Thyroid gland (tissue), 4 donors: Measurements from ENCODE around the gene FAM117B. TPM values are rescaled to one million over a fixed set of nuclear protein-coding genes. Genes with fewer than 3 reads are reported as not detected.

ENCODE experiments used
- DNase-seq, 2 donors: peaks; one replicate each; pipeline ENCODE4 v3.0.0-alpha.2; 2019
- H3K27ac ChIP-seq, 3 donors: fragments of 200-600 bp; sonication (generic); 1 replicate in 2 of 3; 2 replicates in 1 of 3; pipeline ENCODE4 v1.5.1; 2016 to 2019; ENCODE audit warnings: mild to moderate bottlenecking in 1 of 3, moderate library complexity in 1 of 3
- H3K27me3 ChIP-seq: fragments of 200-600 bp; sonication (generic); one replicate; pipeline ENCODE4 v1.5.1; 2019
- H3K36me3 ChIP-seq, 2 donors: fragments of 200-600 bp; sonication (generic); one replicate each; pipeline ENCODE4 v1.5.1; 2016 to 2019
- H3K4me1 ChIP-seq, 2 donors: fragments of 200-600 bp; sonication (generic); one replicate each; pipeline ENCODE4 v1.5.1; 2017 to 2019
- H3K4me3 ChIP-seq, 3 donors: fragments of 200-600 bp; sonication (generic); replicated peaks in 1 of 3; 1 replicate in 2 of 3; 2 replicates in 1 of 3; pipeline ENCODE4 v1.5.1; 2016; ENCODE audit warnings: mild to moderate bottlenecking in 1 of 3
- H3K9me3 ChIP-seq: fragments of 200-600 bp; sonication (generic); one replicate; pipeline ENCODE4 v1.5.1; 2017
- POLR2A ChIP-seq, 2 donors: fragments of 450-650 bp; IDR thresholded peaks; one replicate each; pipeline ENCODE4 v1.6.1; 2017; ENCODE audit warnings: antibody characterized with exemption in 2 of 2, mild to moderate bottlenecking in 2 of 2, moderate library complexity in 1 of 2
- WGBS, 2 donors: methylation state at CpG; one replicate each; pipeline ENCODE4 v1.1.5; 2017; 5-methylcytosine and 5-hydroxymethylcytosine counted together
- intact Hi-C: fragments of 100-400 bp; cut with DNase I; formaldehyde crosslinking; loops from one replicate; pipeline ENCODE4 v1.15.1; 2023
- total RNA-seq, 4 donors: library from RNA; depleted of rRNA; stranded (reverse); fragments of >200 nt; gene quantifications; one replicate each; pipeline ENCODE4 v1.2.3, GENCODE V29; 2016
- TF ChIP-seq, protein P1 (sequence below), 6 experiments: fragments of 200-600 bp in 3 of 6; fragments of 450-650 bp in 3 of 6; sonication (generic) in 3 of 6; IDR thresholded peaks; one replicate each; pipeline ENCODE4 v1.5.1; 2016 to 2019; ENCODE audit warnings: antibody characterized with exemption in 6 of 6, mild to moderate bottlenecking in 2 of 6, inconsistent platforms in 1 of 6, moderate library complexity in 1 of 6

The FAM117B gene
- total RNA-seq, 4 donors from 2014 or later: 6.7 to 12.4 (median 7.7) TPM

DNA sequence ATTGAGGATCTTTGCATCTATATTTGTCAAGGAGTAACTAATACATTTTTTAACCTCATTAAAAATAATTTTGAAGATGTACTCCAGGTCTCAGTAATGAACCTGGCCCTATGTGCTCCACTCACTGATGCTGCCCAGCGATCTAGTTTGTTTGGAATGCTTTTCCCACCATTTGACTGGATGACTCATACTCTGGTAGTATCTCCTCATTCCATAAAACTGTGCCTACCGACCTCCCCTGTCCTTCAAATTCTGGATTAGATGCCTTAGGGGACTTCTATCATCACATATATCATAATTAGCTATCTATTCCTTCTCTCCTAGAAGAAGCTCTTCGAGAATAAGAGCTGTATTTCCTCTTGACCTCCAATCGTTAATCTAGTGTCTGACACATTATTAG is 83.8 kb downstream of the FAM117B start:
- no peak for TF ChIP-seq POLR2A (IDR thresholded peaks at IDR 0.05)
- TF ChIP-seq, protein P1, sequence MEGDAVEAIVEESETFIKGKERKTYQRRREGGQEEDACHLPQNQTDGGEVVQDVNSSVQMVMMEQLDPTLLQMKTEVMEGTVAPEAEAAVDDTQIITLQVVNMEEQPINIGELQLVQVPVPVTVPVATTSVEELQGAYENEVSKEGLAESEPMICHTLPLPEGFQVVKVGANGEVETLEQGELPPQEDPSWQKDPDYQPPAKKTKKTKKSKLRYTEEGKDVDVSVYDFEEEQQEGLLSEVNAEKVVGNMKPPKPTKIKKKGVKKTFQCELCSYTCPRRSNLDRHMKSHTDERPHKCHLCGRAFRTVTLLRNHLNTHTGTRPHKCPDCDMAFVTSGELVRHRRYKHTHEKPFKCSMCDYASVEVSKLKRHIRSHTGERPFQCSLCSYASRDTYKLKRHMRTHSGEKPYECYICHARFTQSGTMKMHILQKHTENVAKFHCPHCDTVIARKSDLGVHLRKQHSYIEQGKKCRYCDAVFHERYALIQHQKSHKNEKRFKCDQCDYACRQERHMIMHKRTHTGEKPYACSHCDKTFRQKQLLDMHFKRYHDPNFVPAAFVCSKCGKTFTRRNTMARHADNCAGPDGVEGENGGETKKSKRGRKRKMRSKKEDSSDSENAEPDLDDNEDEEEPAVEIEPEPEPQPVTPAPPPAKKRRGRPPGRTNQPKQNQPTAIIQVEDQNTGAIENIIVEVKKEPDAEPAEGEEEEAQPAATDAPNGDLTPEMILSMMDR (IDR thresholded peaks at IDR 0.05): no peak
- H3K4me3 ChIP-seq: no peak overlapping the region
- intact Hi-C loops: no loop called here
- DNase-seq: no peak
- no peaks in the 10 kb centered on the region for H3K4me1 ChIP-seq
- 83 to 85% methylated on average over 4 of the region's 4 CpGs for WGBS, 2 donors
- H3K9me3 ChIP-seq: no peaks in the 10 kb centered on the region
- H3K27me3 ChIP-seq: no peaks in the 10 kb centered on the region
- H3K27ac ChIP-seq: no peak overlapping the region
- no peaks in the 10 kb centered on the region for H3K36me3 ChIP-seq

DNA sequence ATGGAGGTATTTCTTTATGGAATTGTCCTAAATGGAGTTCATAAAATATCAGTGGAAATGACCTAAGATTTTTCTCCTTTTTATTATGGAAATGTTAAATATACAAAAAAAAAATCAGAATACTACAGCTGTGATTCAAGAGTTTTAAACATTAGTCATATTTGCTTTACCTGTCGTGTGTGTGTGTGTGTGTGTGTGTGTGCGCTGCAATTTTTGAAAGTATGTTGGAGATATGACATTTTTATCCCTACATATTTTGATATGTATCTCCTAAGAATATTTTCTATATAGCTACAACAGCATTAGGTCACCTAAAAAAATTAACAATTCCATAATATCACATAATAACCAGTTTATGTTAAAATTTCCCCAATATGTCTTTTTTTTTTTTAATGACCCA is 85.5 kb downstream of the FAM117B start:
- WGBS, 2 donors: 49 to 75% methylated on average over 2 of the region's 2 CpGs

DNA sequence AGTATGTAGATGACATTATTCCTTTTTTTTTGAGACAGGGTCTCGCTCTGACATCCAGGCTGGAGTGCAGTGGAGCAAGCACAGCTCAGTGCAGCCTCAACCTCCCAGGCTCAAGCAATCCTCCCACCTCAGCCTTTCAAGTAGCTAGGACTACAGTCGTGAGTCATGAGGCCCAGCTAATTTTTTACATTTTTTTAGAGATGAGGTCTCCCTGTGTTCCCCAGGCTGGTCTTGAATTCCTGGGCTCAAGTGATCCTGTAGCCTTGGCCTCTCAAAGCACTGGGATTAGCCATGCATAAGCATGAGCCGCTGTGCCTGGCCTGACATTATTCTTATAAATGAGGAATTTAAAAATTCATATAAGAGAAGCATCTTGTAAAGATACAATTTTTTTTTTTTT is 86.9 kb downstream of the FAM117B start:
- Histone ChIP-seq H3K9me3 (no peaks in the 10 kb centered on the region), H3K4me3 (no peak overlapping the region), H3K36me3 (no peaks in the 10 kb centered on the region), H3K27ac (no peak overlapping the region), H3K4me1 (peaks cover 0 to under 1% of the 10 kb centered on the region in 2 donors), H3K27me3 (no peaks in the 10 kb centered on the region)
- peak; percentile 35 to 54 for DNase-seq
- TF ChIP-seq, protein P1 (IDR thresholded peaks at IDR 0.05): no peak
- TF ChIP-seq POLR2A (IDR thresholded peaks at IDR 0.05): no peak
- intact Hi-C loops: no loop called here
- 70% methylated on average over 3 of the region's 3 CpGs for WGBS, 2 donors

More for the DNA sequence above, 85.5 kb downstream of the FAM117B start:
- Histone ChIP-seq H3K9me3 (no peaks in the 10 kb centered on the region), H3K27ac (no peak overlapping the region), H3K27me3 (no peaks in the 10 kb centered on the region), H3K4me1 (no peaks in the 10 kb centered on the region), H3K4me3 (no peak overlapping the region), H3K36me3 (no peaks in the 10 kb centered on the region)
- no peak for DNase-seq
- intact Hi-C loops: no loop called here
- TF ChIP-seq POLR2A (IDR thresholded peaks at IDR 0.05): no peak
- TF ChIP-seq, protein P1 (IDR thresholded peaks at IDR 0.05): no peak

DNA sequence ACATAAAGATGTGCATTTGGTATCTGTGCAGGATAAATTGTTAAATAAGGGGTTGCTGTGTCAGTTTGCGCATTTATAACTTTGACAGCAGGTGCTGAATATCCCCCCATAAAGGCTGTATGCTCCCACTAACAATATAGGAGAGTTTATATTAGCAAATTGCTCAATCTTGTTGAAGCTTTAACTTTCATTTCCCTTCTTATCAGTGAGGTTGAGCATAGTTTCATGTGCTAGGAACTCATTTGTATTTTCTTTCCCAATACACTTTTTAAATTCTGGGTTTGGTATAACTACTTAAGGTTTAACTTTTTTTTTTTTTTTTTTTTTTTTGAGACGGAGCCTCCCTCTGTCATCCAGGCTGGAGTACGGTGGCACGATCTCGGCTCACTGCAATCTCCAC is 89.0 kb downstream of the FAM117B start:
- Histone ChIP-seq H3K27me3 (no peaks in the 10 kb centered on the region), H3K27ac (no peak overlapping the region), H3K9me3 (no peaks in the 10 kb centered on the region), H3K36me3 (no peaks in the 10 kb centered on the region), H3K4me3 (no peak overlapping the region), H3K4me1 (peaks cover 0 to 4% of the 10 kb centered on the region in 2 donors)
- TF ChIP-seq POLR2A (IDR thresholded peaks at IDR 0.05): no peak
- TF ChIP-seq, protein P1 (IDR thresholded peaks at IDR 0.05): no peak
- DNase-seq: no peak
- intact Hi-C loops: no loop called here
- WGBS, 2 donors: 94 to 97% methylated on average over 5 of the region's 5 CpGs

DNA sequence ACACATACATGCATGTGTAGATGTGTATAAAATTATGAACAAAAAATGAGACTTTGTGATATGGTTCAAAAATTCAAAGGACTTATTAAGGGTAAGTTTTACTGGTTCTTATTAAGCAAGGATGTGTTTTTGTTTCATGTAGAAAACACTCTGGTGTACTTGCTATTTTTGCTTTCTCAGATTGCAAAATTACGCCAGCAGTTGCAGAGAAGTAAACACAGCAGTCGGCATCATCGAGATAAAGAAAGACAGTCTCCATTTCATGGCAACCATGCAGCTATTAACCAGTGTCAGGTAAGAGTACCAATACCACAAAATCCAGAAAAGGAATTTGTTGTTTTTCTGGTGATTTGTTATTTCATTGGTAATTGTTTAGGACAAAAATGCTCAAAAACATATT is 91.3 kb downstream of the FAM117B start:
- DNase-seq: no peak
- TF ChIP-seq POLR2A (IDR thresholded peaks at IDR 0.05): no peak
- TF ChIP-seq, protein P1 (IDR thresholded peaks at IDR 0.05): no peak
- Histone ChIP-seq H3K36me3 (no peaks in the 10 kb centered on the region), H3K4me1 (peaks cover 0 to 4% of the 10 kb centered on the region in 2 donors), H3K27ac (no peak overlapping the region), H3K4me3 (no peak overlapping the region), H3K27me3 (no peaks in the 10 kb centered on the region), H3K9me3 (no peaks in the 10 kb centered on the region)
- WGBS, 2 donors: 96% methylated on average over 3 of the region's 3 CpGs
- intact Hi-C loops: no loop called here
